Astrocyte of the spinal cord (primary cell): ENCODE measurements around the gene SNX25.
"Not testable (repeated sequence)": the region's sequence is repeated elsewhere in the genome, so short reads cannot be mapped to it uniquely, and the experiment has no call there.

ENCODE experiments used
- DNase-seq: peaks from one replicate; pipeline ENCODE4 v3.0.0; 2011; ENCODE audit warnings: low read depth, low spot score
- H3K4me3 ChIP-seq: 2 replicates; pipeline ENCODE4 v1.5.1; 2011; ENCODE audit warnings: low read depth, mild to moderate bottlenecking, low read length, moderate library complexity
- CTCF ChIP-seq: IDR thresholded peaks from 2 replicates; pipeline ENCODE4 v1.5.1; 2012; ENCODE audit warnings: low read depth, mild to moderate bottlenecking, low read length, inconsistent platforms
- in situ Hi-C: cut with HindIII; loops from 2 replicates; pipeline ENCODE4 v1.10.0; 2017; ENCODE audit warnings: low sequenced_read_pairs

Gene SNX25

DNA sequence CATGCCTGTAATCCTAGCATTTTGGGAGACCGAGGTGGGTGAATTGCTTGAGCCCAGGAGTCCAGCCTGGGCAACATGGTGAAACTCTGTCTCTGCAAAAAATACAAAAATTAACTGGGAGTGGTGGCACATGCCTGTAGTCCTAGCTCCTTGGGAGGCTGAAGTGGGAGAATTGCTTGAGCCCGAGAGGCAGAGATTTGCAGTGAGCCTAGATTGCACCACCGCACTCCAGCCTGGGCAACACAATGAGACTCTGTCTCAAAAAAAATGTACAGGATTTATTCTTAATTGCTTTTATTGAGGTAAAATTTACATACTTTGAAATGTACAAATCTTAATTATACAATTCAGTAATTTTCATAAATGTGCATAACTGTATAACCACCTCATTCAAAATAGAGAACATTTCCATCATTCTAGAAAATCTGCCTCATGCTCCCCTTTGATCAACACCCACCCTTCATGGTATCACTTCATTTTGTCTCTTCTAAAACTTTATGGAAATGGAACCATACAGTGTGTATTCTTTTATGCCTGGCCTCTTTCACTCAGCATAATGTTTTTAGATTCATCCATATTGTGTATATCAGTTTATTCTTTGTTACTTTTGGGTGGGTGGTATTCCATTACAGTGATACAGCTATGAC lies 39.1 kb downstream of the SNX25 start:
- DNase-seq: no peak
- no peak overlapping the region for H3K4me3 ChIP-seq
- in situ Hi-C loops: no loop called here
- TF ChIP-seq CTCF: no peak

DNA sequence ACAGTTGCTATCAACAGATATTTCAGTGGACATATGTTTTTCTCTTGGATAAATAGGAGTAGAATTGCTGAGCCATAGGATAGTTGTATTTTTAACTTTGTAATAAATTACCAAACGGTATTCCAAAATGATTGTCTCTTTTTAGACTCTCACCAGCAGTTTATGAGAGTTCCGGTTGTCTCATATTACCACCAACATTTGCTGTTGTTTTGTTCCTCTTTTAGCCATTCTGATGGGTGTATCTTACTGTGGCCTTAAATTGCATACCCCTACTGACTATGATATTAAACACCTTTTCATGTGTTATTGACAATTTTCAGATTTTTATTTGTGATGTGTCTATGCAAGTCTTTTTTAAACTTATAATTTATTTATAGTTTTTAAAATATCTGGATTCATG lies 39.7 kb downstream of the SNX25 start:
- DNase-seq: no peak
- in situ Hi-C loops: no loop called here
- no peak overlapping the region for H3K4me3 ChIP-seq
- no peak for TF ChIP-seq CTCF

DNA sequence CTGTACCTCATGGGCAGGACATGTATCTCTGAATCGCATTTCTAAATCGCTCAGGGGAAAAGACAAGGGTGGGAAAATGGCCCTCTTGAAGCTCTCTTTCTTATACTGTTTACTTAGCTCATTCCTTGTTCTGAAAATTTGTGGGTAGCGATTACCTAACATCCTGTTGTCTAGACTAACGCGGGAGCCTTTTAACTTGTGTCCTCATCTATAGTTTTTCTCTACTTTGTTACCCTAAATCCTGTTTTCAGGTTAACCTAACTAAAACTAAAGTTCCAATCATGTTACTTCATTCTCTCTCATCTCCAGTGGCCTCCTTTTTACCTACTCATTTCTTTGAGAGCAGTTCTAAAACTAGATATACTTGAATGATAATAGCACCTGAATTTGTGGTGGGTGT lies 45.0 kb downstream of the SNX25 start:
- TF ChIP-seq CTCF: no peak
- in situ Hi-C loops: no loop called here
- no peak overlapping the region for H3K4me3 ChIP-seq
- DNase-seq: peak; percentile 72

DNA sequence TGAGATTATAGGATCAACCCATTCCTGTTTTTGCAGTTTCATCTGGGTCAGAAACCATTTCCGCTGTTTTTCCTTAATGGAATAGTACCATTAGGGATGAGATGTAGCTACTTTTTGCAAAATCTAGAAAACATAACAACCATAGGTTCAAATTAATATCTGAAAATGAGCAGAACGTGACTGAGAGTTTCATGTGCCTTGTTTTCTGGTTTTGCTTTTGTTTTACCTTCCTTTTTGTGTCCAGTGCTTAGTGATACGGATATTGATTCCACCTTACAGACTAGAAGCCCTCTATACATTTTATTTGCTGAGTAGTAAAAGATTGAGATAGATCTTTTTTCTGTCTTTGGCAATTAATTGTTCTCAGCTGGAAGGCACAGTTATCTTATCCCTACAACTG lies 46.5 kb downstream of the SNX25 start:
- H3K4me3 ChIP-seq: no peak overlapping the region
- DNase-seq: no peak
- in situ Hi-C loops: no loop called here

DNA sequence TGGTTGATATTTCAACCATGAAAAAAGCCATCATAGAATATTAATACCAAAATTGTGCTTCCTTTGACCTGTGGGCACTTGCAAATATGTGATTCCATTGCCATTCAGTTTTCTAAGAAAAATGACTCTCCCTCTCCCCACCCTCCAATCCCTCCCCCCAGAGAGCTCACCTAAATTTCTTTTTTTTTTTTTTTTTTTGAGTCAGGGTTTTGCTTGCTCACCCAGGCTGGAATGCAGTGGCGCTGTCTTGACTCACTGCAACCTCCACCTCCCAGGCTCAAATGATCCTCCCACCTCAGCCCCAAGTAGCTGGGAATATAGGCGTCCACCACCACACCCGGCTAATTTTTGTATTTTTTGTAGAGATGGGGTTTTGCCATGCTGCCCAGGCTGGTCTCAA lies 47.0 kb downstream of the SNX25 start:
- DNase-seq: peak; percentile 69
- H3K4me3 ChIP-seq: no peak overlapping the region
- TF ChIP-seq CTCF: no peak
- in situ Hi-C loops: no loop called here

More for the DNA sequence above, 46.5 kb downstream of the SNX25 start:
- no peak for TF ChIP-seq CTCF

- TF ChIP-seq CTCF: no peak
- in situ Hi-C loops: no loop called here
- no peak overlapping the region for H3K4me3 ChIP-seq
- no peak for DNase-seq
Observed at GRCh38 chr4:185257086-185257485, 47.7 kb downstream of the SNX25 start.

DNA sequence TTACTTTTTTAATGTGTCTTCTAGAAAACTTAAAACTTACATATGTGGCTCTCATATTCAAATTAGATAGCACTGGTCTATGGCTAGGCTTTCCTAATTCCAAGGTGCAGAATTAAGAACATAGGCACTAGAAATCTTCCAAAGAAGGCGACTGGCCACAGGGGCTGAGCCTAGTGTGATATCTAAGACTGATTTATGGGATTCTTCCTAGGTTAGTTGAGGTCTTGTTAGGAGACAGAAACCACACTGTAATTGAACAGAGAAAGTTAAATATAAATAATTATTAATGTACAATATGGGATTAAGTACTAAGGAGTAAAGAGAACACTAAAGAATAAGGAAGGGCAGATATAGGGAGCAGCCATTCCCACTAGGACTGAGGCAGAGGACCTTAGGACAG lies 48.3 kb downstream of the SNX25 start:
- no peak overlapping the region for H3K4me3 ChIP-seq
- no peak for TF ChIP-seq CTCF
- in situ Hi-C loops: no loop called here

GRCh38 chr4:185258741-185259140 lies 49.3 kb downstream of the SNX25 start:
- not testable (repeated sequence) for H3K4me3 ChIP-seq

More for the DNA sequence above, 48.3 kb downstream of the SNX25 start:
- no peak for DNase-seq

More at GRCh38 chr4:185258741-185259140, 49.3 kb downstream of the SNX25 start:
- peak; percentile 81 for DNase-seq
- in situ Hi-C loops: not testable (repeated sequence)
